AG10803 (cell line): Measurements from ENCODE around the gene AUH.

Experiments used
- DNase-seq: peaks from one replicate; pipeline ENCODE4 v3.0.0; 2010; ENCODE audit warnings: low read depth
- H3K4me3 ChIP-seq: 2 replicates; pipeline ENCODE4 v1.5.1; 2011; ENCODE audit warnings: mild to moderate bottlenecking, low read length, control low read depth
- CTCF ChIP-seq: conservative IDR thresholded peaks from 2 replicates; pipeline ENCODE4 v1.5.1; 2011; ENCODE audit warnings: mild to moderate bottlenecking, low read length, control low read depth, inconsistent platforms

Gene AUH

GRCh38 chr9:91308191-91308590, 53.5 kb downstream of the AUH start:
- no peak overlapping the region for H3K4me3 ChIP-seq
- no peak for DNase-seq
- no peak for TF ChIP-seq CTCF

GRCh38 chr9:91307279-91307678, 54.4 kb downstream of the AUH start:
- no peak overlapping the region for H3K4me3 ChIP-seq
- TF ChIP-seq CTCF, result no peak
- no peak for DNase-seq

- no peak overlapping the region for H3K4me3 ChIP-seq
- no peak for DNase-seq
- no peak for TF ChIP-seq CTCF
These were observed 55.5 kb downstream of the AUH start for GRCh38 chr9:91306296-91306630.

- no peak for TF ChIP-seq CTCF
- H3K4me3 ChIP-seq, result no peak overlapping the region
- no peak for DNase-seq
These were observed 56.0 kb downstream of the AUH start for GRCh38 chr9:91305596-91306295.

GRCh38 chr9:91303741-91304415, 57.8 kb downstream of the AUH start:
- no peak for TF ChIP-seq CTCF
- DNase-seq, result no peak
- H3K4me3 ChIP-seq, result no peak overlapping the region

GRCh38 chr9:91302831-91303230, 58.9 kb downstream of the AUH start:
- peak; percentile 81 for DNase-seq
- H3K4me3 ChIP-seq, result no peak overlapping the region; the same call in 1 of the 2 replicates
- TF ChIP-seq CTCF, result no peak

GRCh38 chr9:91301161-91301560, 60.6 kb downstream of the AUH start:
- DNase-seq, result peak; percentile 53
- TF ChIP-seq CTCF, result no peak
- H3K4me3 ChIP-seq, result no peak overlapping the region
